Bronchial epithelial cell (primary cell): ENCODE results near the gene DPEP2. TPM values are rescaled to one million over a fixed set of nuclear protein-coding genes. Genes with fewer than 3 reads are reported as not detected.
"Not testable (repeated sequence)": the region's sequence is repeated elsewhere in the genome, so short reads cannot be mapped to it uniquely, and the experiment has no call there.

Source experiments
- DNase-seq: peaks from one replicate; pipeline ENCODE4 v3.0.0-alpha.2; 2010; ENCODE audit warnings: low read depth
- FAIRE-seq: peaks from 2 replicates; lab custom pipeline; 2011; peaks lifted over from hg19 to GRCh38; lab: Jason Lieb, UNC
- H3K27me3 ChIP-seq: 2 replicates; pipeline ENCODE4 v1.5.1; 2011; ENCODE audit warnings: low read length; ENCODE audit not compliant: control insufficient read depth, insufficient read depth
- H3K36me3 ChIP-seq: 2 replicates; pipeline ENCODE4 v1.5.1; 2011; ENCODE audit warnings: low read length; ENCODE audit not compliant: control insufficient read depth, insufficient read depth
- H3K4me3 ChIP-seq: 2 replicates; pipeline ENCODE4 v1.5.1; 2011; ENCODE audit warnings: mild to moderate bottlenecking, low read depth, low read length, control low read depth
- CTCF ChIP-seq: IDR thresholded peaks from 2 replicates; pipeline ENCODE4 v1.5.1; 2011; ENCODE audit warnings: mild to moderate bottlenecking, moderate library complexity, low read length, control low read depth, inconsistent platforms; ENCODE audit not compliant: insufficient read depth, severe bottlenecking
- total RNA-seq: library from RNA; depleted of rRNA; stranded (reverse); fragments of >200 nt; gene quantifications from 2 replicates; pipeline ENCODE4 v1.2.1, GENCODE V29; 2014

DPEP2 gene
- total RNA-seq, 1 donor from 2014 or later = not detected

- no peak for FAIRE-seq
- TF ChIP-seq CTCF = no peak
Measured at GRCh38 chr16:68000450-68000849, 1.2 kb upstream of the DPEP2 start.

GRCh38 chr16:67999985-68000384 is 701 bp upstream of the DPEP2 start:
- Histone ChIP-seq H3K4me3 (no peak overlapping the region), H3K36me3 (no peaks in the 10 kb centered on the region), H3K27me3 (no peaks in the 10 kb centered on the region)
- FAIRE-seq (no peak), DNase-seq (no peak)
- no peak for TF ChIP-seq CTCF

More at GRCh38 chr16:68000450-68000849, 1.2 kb upstream of the DPEP2 start:
- Histone ChIP-seq H3K27me3 (no peaks in the 10 kb centered on the region), H3K4me3 (no peak overlapping the region), H3K36me3 (no peaks in the 10 kb centered on the region)
- no peak for DNase-seq

GRCh38 chr16:67998231-67998778 is 979 bp downstream of the DPEP2 start:
- FAIRE-seq, H3K27me3 ChIP-seq, H3K36me3 ChIP-seq, DNase-seq, H3K4me3 ChIP-seq: not testable (repeated sequence)

DNA sequence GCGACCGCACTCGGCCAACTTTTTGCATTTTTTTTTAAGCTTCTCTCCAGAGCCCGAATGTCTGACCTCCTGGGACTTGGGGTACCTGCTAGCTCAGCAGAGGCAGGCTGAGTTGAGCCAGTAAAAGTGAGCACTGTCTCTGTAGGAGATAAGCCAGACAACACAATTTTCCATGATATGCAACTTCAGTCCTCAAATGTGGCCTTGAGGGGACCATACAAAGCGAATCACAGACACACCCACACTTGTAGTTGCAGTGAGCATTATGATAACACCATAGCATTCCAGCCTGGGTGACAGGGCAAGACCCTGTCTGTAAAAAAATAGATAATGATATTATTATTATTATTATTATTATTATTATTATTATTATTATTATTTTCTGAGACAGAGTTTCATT is 2.6 kb downstream of the DPEP2 start:
- DNase-seq = no peak
- H3K4me3 ChIP-seq = no peak overlapping the region
- no peak for FAIRE-seq
- TF ChIP-seq CTCF = no peak
- H3K27me3 ChIP-seq = no peaks in the 10 kb centered on the region
- H3K36me3 ChIP-seq = no peaks in the 10 kb centered on the region

DNA sequence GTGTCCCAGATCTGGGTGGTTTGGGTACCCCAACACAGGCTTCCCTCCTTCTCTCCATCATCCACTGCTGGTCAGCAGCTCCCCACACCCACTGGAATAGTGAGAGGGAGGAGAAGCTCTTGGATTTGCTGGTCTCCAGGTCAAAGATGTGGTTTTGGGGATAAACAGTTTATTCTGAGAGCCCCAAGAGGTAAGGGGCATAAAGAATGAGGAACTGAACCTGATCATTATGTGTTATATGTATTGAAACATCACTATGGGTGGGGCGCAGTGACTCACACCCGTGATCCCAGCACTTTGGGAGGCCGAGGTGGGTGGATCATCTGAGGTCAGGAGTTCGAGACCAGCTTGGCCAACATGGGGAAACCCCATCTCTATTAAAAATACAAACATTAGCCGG is 3.9 kb downstream of the DPEP2 start:
- H3K27me3 ChIP-seq = no peaks in the 10 kb centered on the region
- no peak overlapping the region for H3K4me3 ChIP-seq
- no peak for TF ChIP-seq CTCF
- FAIRE-seq (no peak), DNase-seq (peak; percentile 26)
- H3K36me3 ChIP-seq = no peaks in the 10 kb centered on the region

DNA sequence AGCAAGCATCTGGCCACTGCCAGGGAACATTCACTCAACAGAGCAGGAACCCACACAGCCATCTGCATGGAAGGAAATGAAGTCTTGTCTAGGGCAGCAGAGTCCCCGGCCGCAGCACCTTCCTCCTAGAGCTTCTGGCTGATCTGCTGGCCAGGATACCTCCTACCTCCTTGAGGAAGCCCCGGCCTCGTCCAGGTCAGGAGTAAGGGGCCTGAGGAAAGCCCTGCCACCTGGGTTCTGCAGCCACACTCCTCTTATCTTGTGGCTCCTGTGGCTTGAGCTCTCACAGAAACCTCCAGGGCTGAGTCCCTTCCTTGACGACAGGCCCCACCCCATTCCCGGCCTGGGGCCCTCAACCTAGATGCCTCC is 5.3 kb downstream of the DPEP2 start:
- H3K4me3 ChIP-seq, H3K36me3 ChIP-seq, DNase-seq, H3K27me3 ChIP-seq, FAIRE-seq: not testable (repeated sequence)
